MCF 10A (cell line): ENCODE results near the gene GDAP2. TPM values are rescaled to one million over a fixed set of nuclear protein-coding genes. Genes with fewer than 3 reads are reported as not detected.

Experiments
- BruUV-seq: library from RNA; stranded (reverse); fragments of 400-500 nt; replicated peaks from 2 replicates; lab custom pipeline; 2021; lab: Mats Ljungman, UMichigan
- CTCF ChIA-PET: fragments of 300-600 bp; sonication (Branson Sonifier 250); formaldehyde crosslinking; extraction: SDS; loops from one replicate; lab custom pipeline; 2021; ENCODE audit warnings: antibody characterized with exemption, inconsistent platforms; lab: Yijun Ruan, JAX
- POLR2A ChIA-PET: fragments of 300-600, 350-650 bp; sonication (Branson Sonifier 250); formaldehyde crosslinking; extraction: SDS; loops from one replicate; lab custom pipeline; 2020; ENCODE audit warnings: antibody characterized with exemption, inconsistent platforms; lab: Yijun Ruan, JAX
- DNase-seq: peaks from one replicate; pipeline ENCODE4 v3.0.0-alpha.2; 2018; ENCODE audit not compliant: unreplicated experiment
- H3K27ac Mint-ChIP-seq: one replicate; pipeline ENCODE4 v1.8.0; 2022; ENCODE audit warnings: mild to moderate bottlenecking, low read depth, mixed read lengths; ENCODE audit not compliant: unreplicated experiment
- H3K27me3 Mint-ChIP-seq: one replicate; pipeline ENCODE4 v1.8.0; 2022; ENCODE audit warnings: mixed read lengths; ENCODE audit not compliant: insufficient read depth, unreplicated experiment
- H3K36me3 Mint-ChIP-seq: one replicate; pipeline ENCODE4 v1.8.0; 2022; ENCODE audit warnings: mild to moderate bottlenecking, moderate library complexity, mixed read lengths; ENCODE audit not compliant: insufficient read depth, unreplicated experiment
- H3K4me1 Mint-ChIP-seq: one replicate; pipeline ENCODE4 v1.8.0; 2022; ENCODE audit warnings: mixed read lengths; ENCODE audit not compliant: insufficient read depth, unreplicated experiment
- H3K4me3 Mint-ChIP-seq: one replicate; pipeline ENCODE4 v1.8.0; 2022; ENCODE audit warnings: mild to moderate bottlenecking, moderate library complexity, mixed read lengths; ENCODE audit not compliant: unreplicated experiment
- H3K9me3 Mint-ChIP-seq: one replicate; pipeline ENCODE4 v1.8.0; 2022; ENCODE audit warnings: mixed read lengths; ENCODE audit not compliant: unreplicated experiment
- CTCF ChIP-seq: fragments of 200-600 bp; IDR thresholded peaks from one replicate; pipeline ENCODE4 v1.8.0; 2022; ENCODE audit warnings: antibody characterized with exemption, mild to moderate bottlenecking; ENCODE audit not compliant: unreplicated experiment
- intact Hi-C: fragments of 100-400 bp; cut with micrococcal nuclease; formaldehyde crosslinking; loops from 2 replicates; pipeline ENCODE4 v1.14.1; 2022
- total RNA-seq: library from RNA; stranded (reverse); gene quantifications from 2 replicates; pipeline ENCODE4 v1.2.3, GENCODE V29; 2022

The GDAP2 gene
- total RNA-seq, 1 experiment from 2014 or later = 27.3 TPM

GRCh38 chr1:117871013-117871412, 58.4 kb downstream of the GDAP2 start:
- Mint-ChIP-seq H3K4me1 (no peaks in the 10 kb centered on the region), H3K27ac (no peak overlapping the region), H3K9me3 (peaks cover 19% of the 10 kb centered on the region), H3K4me3 (no peak overlapping the region), H3K36me3 (peaks cover 64% of the 10 kb centered on the region), H3K27me3 (no peaks in the 10 kb centered on the region)
- intact Hi-C loops = no loop called here
- DNase-seq = no peak
- POLR2A ChIA-PET = no interaction called here
- CTCF ChIA-PET = no interaction called here
- TF ChIP-seq CTCF = no peak
- BruUV-seq = no TSS peak

GRCh38 chr1:117861694-117862093, 67.7 kb downstream of the GDAP2 start:
- peaks cover 14% of the 10 kb centered on the region for H3K36me3 Mint-ChIP-seq
- H3K9me3 Mint-ChIP-seq = no peaks in the 10 kb centered on the region
- no TSS peak for BruUV-seq
- peaks cover 5% of the 10 kb centered on the region for H3K4me1 Mint-ChIP-seq
- H3K4me3 Mint-ChIP-seq = no peak overlapping the region
- intact Hi-C loops = no loop called here
- no peak for TF ChIP-seq CTCF
- ChIA-PET CTCF (interaction anchor here (0.8 kb wide), 1 partner anchor 23 kb away, joined by 3 read pairs; no protein-coding TSS in a partner anchor), POLR2A (interaction anchor here (0.8 to 1.1 kb wide), 2 partner anchors 10 to 21 kb away, joined by 3 to 4 read pairs; no protein-coding TSS in a partner anchor)
- no peaks in the 10 kb centered on the region for H3K27me3 Mint-ChIP-seq
- no peak overlapping the region for H3K27ac Mint-ChIP-seq
- no peak for DNase-seq

GRCh38 chr1:117860896-117861610, 68.4 kb downstream of the GDAP2 start:
- H3K27me3 Mint-ChIP-seq = no peaks in the 10 kb centered on the region
- no peak overlapping the region for H3K27ac Mint-ChIP-seq
- intact Hi-C loops = no loop called here
- H3K36me3 Mint-ChIP-seq = peaks cover 7% of the 10 kb centered on the region
- no TSS peak for BruUV-seq
- H3K9me3 Mint-ChIP-seq = no peaks in the 10 kb centered on the region
- no peak for TF ChIP-seq CTCF
- ChIA-PET POLR2A (interaction anchor here (0.5 to 1.1 kb wide), 4 partner anchors 9 to 27 kb away, joined by 3 to 4 read pairs (median 3); no protein-coding TSS in a partner anchor), CTCF (interaction anchor here (0.8 to 1.0 kb wide), 2 partner anchors 23 to 35 kb away, joined by 3 to 8 read pairs; no protein-coding TSS in a partner anchor)
- peaks cover 5% of the 10 kb centered on the region for H3K4me1 Mint-ChIP-seq
- H3K4me3 Mint-ChIP-seq = no peak overlapping the region
- DNase-seq = no peak

GRCh38 chr1:117859901-117860300, 69.5 kb downstream of the GDAP2 start:
- no peaks in the 10 kb centered on the region for H3K27me3 Mint-ChIP-seq
- TF ChIP-seq CTCF = no peak
- no TSS peak for BruUV-seq
- DNase-seq = no peak
- no peaks in the 10 kb centered on the region for H3K9me3 Mint-ChIP-seq
- no peak overlapping the region for H3K4me3 Mint-ChIP-seq
- peaks cover 5% of the 10 kb centered on the region for H3K4me1 Mint-ChIP-seq
- no peak overlapping the region for H3K27ac Mint-ChIP-seq
- ChIA-PET POLR2A (interaction anchor here (0.6 kb wide), 2 partner anchors 9 to 349 kb away, joined by 3 to 4 read pairs; no protein-coding TSS in a partner anchor), CTCF (interaction anchor here (0.9 kb wide), 1 partner anchor 325 kb away, joined by 4 read pairs; no protein-coding TSS in a partner anchor)
- intact Hi-C loops = no loop called here
- H3K36me3 Mint-ChIP-seq = no peaks in the 10 kb centered on the region
